Spleen (tissue), 7 donors: ENCODE results near the gene DOCK2.

Experiments
- CTCF ChIP-seq, 11 experiments: fragments of 200-600 bp in 7 of 11; fragments of 450-650 bp in 4 of 11; sonication (generic) in 4 of 11; IDR thresholded peaks in 8 of 11; conservative IDR thresholded peaks in 3 of 11; 1 replicate in 7 of 11; 2 replicates in 4 of 11; pipeline versions ENCODE4 v1.4.0 to v1.8.0; 2016 to 2021; ENCODE audit warnings: antibody characterized with exemption in 11 of 11, inconsistent platforms in 4 of 11, mild to moderate bottlenecking in 1 of 11
- POLR2A ChIP-seq, 3 donors: fragments of 450-650 bp; IDR thresholded peaks; one replicate each; pipeline ENCODE4 v1.5.1; 2017; ENCODE audit warnings: antibody characterized with exemption in 3 of 3, mild to moderate bottlenecking in 1 of 3
- POLR2AphosphoS5 ChIP-seq, 3 donors: sonication (generic); formaldehyde crosslinking; IDR thresholded peaks; one replicate each; pipeline ENCODE4 v1.5.1; 2017; ENCODE audit warnings: antibody characterized with exemption in 3 of 3
- donor health status: DM: no; HTN: no; CAD: no; lungs with moderate emphysema.
- donor health status: DM: no; HTN: no; CAD: no.
- donor health status: DM: no; HTN: no; CAD: no.

- TF ChIP-seq POLR2A (IDR thresholded peaks at IDR 0.05) (no peak), CTCF (IDR thresholded peaks at IDR 0.05 in 8 of 11, conservative IDR thresholded peaks at IDR 0.05 in 3 of 11) (no peak), POLR2AphosphoS5 (IDR thresholded peaks at IDR 0.05) (no peak)
These were observed 422.1 kb downstream of the DOCK2 start for GRCh38 chr5:170059221-170059620.
